HepG2 (cell line): ENCODE data around the gene NFE2L1. TPM values are rescaled to one million over a fixed set of nuclear protein-coding genes. Genes with fewer than 3 reads are reported as not detected.

ENCODE experiments used
- ARNTL ChIP-seq: sonication (generic); formaldehyde crosslinking; IDR thresholded peaks from 2 replicates; pipeline ENCODE4 v1.4.0; 2020; ENCODE audit warnings: mild to moderate bottlenecking, missing genetic modification reagents
- ATRX ChIP-seq: sonication (generic); formaldehyde crosslinking; IDR thresholded peaks from 2 replicates; pipeline ENCODE4 v1.4.0; 2020; ENCODE audit warnings: missing genetic modification reagents, borderline replicate concordance
- CREB1 ChIP-seq, 2 experiments: fragments of 450-650 bp in 1 of 2; IDR thresholded peaks; 2 replicates each; pipeline ENCODE4 v1.6.1; 2016 to 2017; ENCODE audit warnings: control low read depth in 1 of 2, mild to moderate bottlenecking in 1 of 2, missing compliant biosample characterization in 1 of 2, missing genetic modification characterization in 1 of 2
- FOXJ3 ChIP-seq: sonication (generic); formaldehyde crosslinking; IDR thresholded peaks from 2 replicates; pipeline ENCODE4 v1.4.0; 2020; ENCODE audit warnings: missing genetic modification reagents, mild to moderate bottlenecking, borderline replicate concordance
- GABPB1 ChIP-seq: IDR thresholded peaks from 2 replicates; pipeline ENCODE4 v1.6.1; 2016; ENCODE audit warnings: mild to moderate bottlenecking, missing genetic modification reagents, moderate library complexity, missing compliant biosample characterization
- HBP1 ChIP-seq: IDR thresholded peaks from 2 replicates; pipeline ENCODE4 v1.6.1; 2016; ENCODE audit warnings: low read depth, control low read depth
- HMGXB3 ChIP-seq: sonication (generic); formaldehyde crosslinking; IDR thresholded peaks from 2 replicates; pipeline ENCODE4 v1.4.0; 2020; ENCODE audit warnings: missing genetic modification reagents, borderline replicate concordance
- NCOA1 ChIP-seq: sonication (generic); formaldehyde crosslinking; IDR thresholded peaks from 2 replicates; pipeline ENCODE4 v1.9.0; 2021; ENCODE audit warnings: missing genetic modification reagents
- NFE2L2 ChIP-seq: fragments of 150-350 bp; IDR thresholded peaks from 2 replicates; pipeline ENCODE4 v1.6.1; 2014; ENCODE audit warnings: low read length
- NR3C1 ChIP-seq: sonication (generic); formaldehyde crosslinking; IDR thresholded peaks from 2 replicates; pipeline ENCODE4 v1.4.0; 2020; ENCODE audit warnings: missing genetic modification reagents
- RARG ChIP-seq: sonication (generic); formaldehyde crosslinking; IDR thresholded peaks from 2 replicates; pipeline ENCODE4 v1.4.0; 2020; ENCODE audit warnings: low read depth, mild to moderate bottlenecking, missing genetic modification reagents
- SALL2 ChIP-seq: sonication (generic); formaldehyde crosslinking; IDR thresholded peaks from 2 replicates; pipeline ENCODE4 v1.8.1; 2023; ENCODE audit warnings: mild to moderate bottlenecking, missing genetic modification reagents, inconsistent platforms
- SMAD9 ChIP-seq: sonication (generic); formaldehyde crosslinking; IDR thresholded peaks from 2 replicates; pipeline ENCODE4 v1.5.1; 2020; ENCODE audit warnings: mild to moderate bottlenecking, missing genetic modification reagents
- SNAPC5 ChIP-seq: sonication (generic); formaldehyde crosslinking; IDR thresholded peaks from 2 replicates; pipeline ENCODE4 v1.8.1; 2023; ENCODE audit warnings: mild to moderate bottlenecking, missing genetic modification reagents, borderline replicate concordance
- ZNF12 ChIP-seq: sonication (generic); formaldehyde crosslinking; IDR thresholded peaks from 2 replicates; pipeline ENCODE4 v1.5.0; 2020; ENCODE audit warnings: missing genetic modification reagents
- ZNF138 ChIP-seq: sonication (generic); formaldehyde crosslinking; IDR thresholded peaks from 2 replicates; pipeline ENCODE4 v1.5.0; 2020; ENCODE audit warnings: mild to moderate bottlenecking, low read depth, missing genetic modification reagents
- ZNF709 ChIP-seq: sonication (generic); formaldehyde crosslinking; IDR thresholded peaks from 2 replicates; pipeline ENCODE4 v1.5.0; 2020; ENCODE audit warnings: mild to moderate bottlenecking, missing genetic modification reagents
- ZNF749 ChIP-seq: sonication (generic); formaldehyde crosslinking; IDR thresholded peaks from 2 replicates; pipeline ENCODE4 v1.8.0; 2022; ENCODE audit warnings: mild to moderate bottlenecking, missing genetic modification reagents, moderate library complexity, borderline replicate concordance
- polyA plus RNA-seq, 8 experiments: library from polyadenylated mRNA; depleted of rRNA in 3 of 8; stranded (reverse) in 7 of 8; unstranded in 1 of 8; fragments of >200 nt; fragmentation: Illumina TruSeq in 4 of 8; extraction: Trizol in 4 of 8; gene quantifications; 2 replicates each; pipeline versions ENCODE4 v1.2.1 to v1.2.3, GENCODE V29; 2011 to 2016; ENCODE audit warnings: low read depth in 4 of 8, missing spikeins in 1 of 8, mixed read lengths in 1 of 8; ENCODE audit not compliant: insufficient read depth in 1 of 8
- total RNA-seq, 5 experiments: library from RNA; depleted of rRNA; stranded (reverse); fragments of >200 nt; fragmentation: Illumina TruSeq; extraction: Trizol; gene quantifications; 2 replicates each; pipeline ENCODE4 v1.2.3, GENCODE V29; 2016; ENCODE audit warnings: low read depth in 1 of 5
- TF ChIP-seq, protein P1 (sequence below): sonication (generic); formaldehyde crosslinking; IDR thresholded peaks from 2 replicates; pipeline ENCODE4 v1.4.0; 2020; ENCODE audit warnings: low read depth, missing genetic modification reagents
- TF ChIP-seq, protein P2 (sequence below): sonication (generic); formaldehyde crosslinking; IDR thresholded peaks from 2 replicates; pipeline ENCODE4 v1.4.0; 2020; ENCODE audit warnings: missing genetic modification reagents

Gene NFE2L1
- total and polyA plus RNA-seq, 2 of the 13 experiments (the other 11 are each of a cell fraction or from before 2014, with no cell fraction given), result 67.0 to 234 TPM

DNA sequence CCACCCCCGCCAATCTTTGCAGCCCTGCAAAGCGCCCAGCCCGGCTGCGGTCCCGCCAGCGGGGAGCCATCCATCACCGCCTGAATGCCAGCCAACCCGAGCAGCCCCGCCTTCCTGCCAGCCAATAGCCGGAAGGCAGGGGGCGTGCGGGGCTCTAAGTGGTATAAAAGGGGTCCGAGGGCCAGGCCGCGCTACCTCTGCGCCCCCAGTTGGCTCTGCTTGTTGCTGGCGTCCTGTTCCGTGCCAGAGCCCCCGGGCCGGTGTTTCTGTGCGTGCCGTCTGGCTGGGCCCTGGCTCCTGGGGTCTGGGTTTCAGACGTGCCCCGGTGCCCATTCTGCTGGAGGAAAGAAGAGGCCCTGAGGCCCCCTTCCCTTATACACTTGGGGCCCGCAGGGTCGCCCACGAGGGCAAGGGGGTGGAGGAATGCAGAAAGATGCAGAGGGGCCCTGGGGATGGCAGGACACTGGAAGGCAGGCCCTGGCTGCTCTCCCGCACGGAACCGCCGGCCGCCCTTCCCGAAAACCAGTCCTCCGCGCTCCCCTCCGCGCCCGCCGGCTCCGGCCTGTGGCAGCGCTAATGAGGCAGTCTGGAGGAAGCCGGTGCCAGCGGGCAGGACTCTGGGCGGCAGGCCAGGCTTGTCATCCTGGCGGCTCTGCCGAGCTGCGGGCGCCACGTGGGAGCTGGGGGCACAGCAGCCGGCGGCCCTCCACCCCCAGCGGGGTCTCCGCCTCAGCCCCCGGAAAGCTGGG, 24.6 kb upstream of the NFE2L1 start (continued):
- TF ChIP-seq, protein P1, sequence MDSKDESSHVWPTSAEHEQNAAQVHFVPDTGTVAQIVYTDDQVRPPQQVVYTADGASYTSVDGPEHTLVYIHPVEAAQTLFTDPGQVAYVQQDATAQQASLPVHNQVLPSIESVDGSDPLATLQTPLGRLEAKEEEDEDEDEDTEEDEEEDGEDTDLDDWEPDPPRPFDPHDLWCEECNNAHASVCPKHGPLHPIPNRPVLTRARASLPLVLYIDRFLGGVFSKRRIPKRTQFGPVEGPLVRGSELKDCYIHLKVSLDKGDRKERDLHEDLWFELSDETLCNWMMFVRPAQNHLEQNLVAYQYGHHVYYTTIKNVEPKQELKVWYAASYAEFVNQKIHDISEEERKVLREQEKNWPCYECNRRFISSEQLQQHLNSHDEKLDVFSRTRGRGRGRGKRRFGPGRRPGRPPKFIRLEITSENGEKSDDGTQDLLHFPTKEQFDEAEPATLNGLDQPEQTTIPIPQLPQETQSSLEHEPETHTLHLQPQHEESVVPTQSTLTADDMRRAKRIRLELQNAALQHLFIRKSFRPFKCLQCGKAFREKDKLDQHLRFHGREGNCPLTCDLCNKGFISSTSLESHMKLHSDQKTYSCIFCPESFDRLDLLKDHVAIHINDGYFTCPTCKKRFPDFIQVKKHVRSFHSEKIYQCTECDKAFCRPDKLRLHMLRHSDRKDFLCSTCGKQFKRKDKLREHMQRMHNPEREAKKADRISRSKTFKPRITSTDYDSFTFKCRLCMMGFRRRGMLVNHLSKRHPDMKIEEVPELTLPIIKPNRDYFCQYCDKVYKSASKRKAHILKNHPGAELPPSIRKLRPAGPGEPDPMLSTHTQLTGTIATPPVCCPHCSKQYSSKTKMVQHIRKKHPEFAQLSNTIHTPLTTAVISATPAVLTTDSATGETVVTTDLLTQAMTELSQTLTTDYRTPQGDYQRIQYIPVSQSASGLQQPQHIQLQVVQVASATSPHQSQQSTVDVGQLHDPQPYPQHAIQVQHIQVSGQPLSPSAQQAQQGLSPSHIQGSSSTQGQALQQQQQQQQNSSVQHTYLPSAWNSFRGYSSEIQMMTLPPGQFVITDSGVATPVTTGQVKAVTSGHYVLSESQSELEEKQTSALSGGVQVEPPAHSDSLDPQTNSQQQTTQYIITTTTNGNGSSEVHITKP (CRISPR knock-in tag), result no peak
- TF ChIP-seq SALL2 (CRISPR knock-in tag) (no peak; the same call in 1 of the 2 replicates), GABPB1 (CRISPR knock-in tag) (peak; percentile 61; the same call in 1 of the 2 replicates), ZNF12 (CRISPR knock-in tag) (peak; percentile 54; the same call in 1 of the 2 replicates), ZNF138 (CRISPR knock-in tag) (no peak), HMGXB3 (CRISPR knock-in tag) (no peak), ATRX (CRISPR knock-in tag) (no peak), ARNTL (no peak), SMAD9 (no peak), NFE2L2 (no peak), NR3C1 (CRISPR knock-in tag) (no peak), ZNF749 (CRISPR knock-in tag) (no peak), FOXJ3 (no peak), RARG (CRISPR knock-in tag) (no peak), HBP1 (no peak), CREB1 (IDR thresholded peaks at IDR 0.05) (no peak), CREB1 (CRISPR knock-in tag; IDR thresholded peaks at IDR 0.05) (no peak), SNAPC5 (CRISPR knock-in tag) (no peak), ZNF709 (peak; percentile 22; the same call in 1 of the 2 replicates), NCOA1 (CRISPR knock-in tag) (0 out of 2 replicates have a peak, but pooled peaks have one; percentile 28)
- TF ChIP-seq, protein P2, sequence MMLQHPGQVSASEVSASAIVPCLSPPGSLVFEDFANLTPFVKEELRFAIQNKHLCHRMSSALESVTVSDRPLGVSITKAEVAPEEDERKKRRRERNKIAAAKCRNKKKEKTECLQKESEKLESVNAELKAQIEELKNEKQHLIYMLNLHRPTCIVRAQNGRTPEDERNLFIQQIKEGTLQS (CRISPR knock-in tag), result no peak
